MM.1S (cell line): ENCODE measurements around the gene GGPS1.

Source experiments
- DNase-seq: peaks from one replicate; pipeline ENCODE4 v3.0.0-alpha.2; 2015
- H2AFZ ChIP-seq: fragments of 300-600 bp; sonication (generic); 2 replicates; pipeline ENCODE4 v1.6.0; 2016; ENCODE audit warnings: antibody characterized with exemption, low read length
- H3F3A ChIP-seq: fragments of 300-600 bp; sonication (generic); 2 replicates; pipeline ENCODE4 v1.6.1; 2016; ENCODE audit warnings: mild to moderate bottlenecking, antibody characterized with exemption, low read length, moderate library complexity, mixed read lengths; ENCODE audit not compliant: insufficient read depth
- H3K27ac ChIP-seq: fragments of 300-600 bp; sonication (generic); 2 replicates; pipeline ENCODE4 v1.5.1; 2016; ENCODE audit warnings: mild to moderate bottlenecking, low read length
- H3K27me3 ChIP-seq: fragments of 300-600 bp; sonication (generic); replicated peaks from 2 replicates; pipeline ENCODE4 v1.6.0; 2016; ENCODE audit warnings: low read length; ENCODE audit not compliant: insufficient read depth
- H3K36me3 ChIP-seq: fragments of 300-600 bp; sonication (generic); replicated peaks from 2 replicates; pipeline ENCODE4 v1.6.1; 2016; ENCODE audit warnings: mild to moderate bottlenecking, low read length, mixed read lengths; ENCODE audit not compliant: insufficient read depth
- H3K4me1 ChIP-seq: fragments of 300-600 bp; sonication (generic); 2 replicates; pipeline ENCODE4 v1.6.1; 2016; ENCODE audit warnings: low read length, mixed read lengths
- H3K4me2 ChIP-seq: fragments of 300-600 bp; sonication (generic); 2 replicates; pipeline ENCODE4 v1.6.0; 2016; ENCODE audit warnings: low read depth, low read length
- H3K4me3 ChIP-seq: fragments of 300-600 bp; sonication (generic); 2 replicates; pipeline ENCODE4 v1.5.1; 2016; ENCODE audit warnings: low read length, mixed read lengths
- H3K79me2 ChIP-seq: fragments of 300-600 bp; sonication (generic); 2 replicates; pipeline ENCODE4 v1.6.1; 2016; ENCODE audit warnings: mixed run types, low read length, mixed read lengths
- H3K9ac ChIP-seq: fragments of 300-600 bp; sonication (generic); 2 replicates; pipeline ENCODE4 v1.6.1; 2016; ENCODE audit warnings: low read length, mixed read lengths
- H3K9me2 ChIP-seq: fragments of 300-600 bp; sonication (generic); replicated peaks from 2 replicates; pipeline ENCODE4 v1.6.1; 2016; ENCODE audit warnings: mild to moderate bottlenecking, low read length, mixed read lengths; ENCODE audit not compliant: insufficient read depth
- H3K9me3 ChIP-seq: fragments of 300-600 bp; sonication (generic); replicated peaks from 2 replicates; pipeline ENCODE4 v1.6.1; 2016; ENCODE audit warnings: mild to moderate bottlenecking, low read length, mixed read lengths; ENCODE audit not compliant: insufficient read depth
- H4K20me1 ChIP-seq: fragments of 300-600 bp; sonication (generic); 2 replicates; pipeline ENCODE4 v1.6.1; 2016; ENCODE audit warnings: mild to moderate bottlenecking, low read length, moderate library complexity, mixed read lengths; ENCODE audit not compliant: insufficient read depth
- EZH2 ChIP-seq: fragments of 300-600 bp; sonication (generic); optimal IDR thresholded peaks from 2 replicates; pipeline ENCODE3; 2017; ENCODE audit warnings: low read depth, mild to moderate bottlenecking, antibody characterized with exemption, low read length, mixed read lengths
- EZH2phosphoT487 ChIP-seq: fragments of 300-600 bp; sonication (generic); IDR thresholded peaks from 2 replicates; pipeline ENCODE4 v1.6.1; 2018; ENCODE audit warnings: antibody characterized with exemption, low read length
- TF ChIP-seq, protein P1 (sequence below): fragments of 300-600 bp; sonication (generic); IDR thresholded peaks from 2 replicates; pipeline ENCODE4 v1.5.1; 2016; ENCODE audit warnings: antibody characterized with exemption, low read length, mixed read lengths

The GGPS1 gene

DNA sequence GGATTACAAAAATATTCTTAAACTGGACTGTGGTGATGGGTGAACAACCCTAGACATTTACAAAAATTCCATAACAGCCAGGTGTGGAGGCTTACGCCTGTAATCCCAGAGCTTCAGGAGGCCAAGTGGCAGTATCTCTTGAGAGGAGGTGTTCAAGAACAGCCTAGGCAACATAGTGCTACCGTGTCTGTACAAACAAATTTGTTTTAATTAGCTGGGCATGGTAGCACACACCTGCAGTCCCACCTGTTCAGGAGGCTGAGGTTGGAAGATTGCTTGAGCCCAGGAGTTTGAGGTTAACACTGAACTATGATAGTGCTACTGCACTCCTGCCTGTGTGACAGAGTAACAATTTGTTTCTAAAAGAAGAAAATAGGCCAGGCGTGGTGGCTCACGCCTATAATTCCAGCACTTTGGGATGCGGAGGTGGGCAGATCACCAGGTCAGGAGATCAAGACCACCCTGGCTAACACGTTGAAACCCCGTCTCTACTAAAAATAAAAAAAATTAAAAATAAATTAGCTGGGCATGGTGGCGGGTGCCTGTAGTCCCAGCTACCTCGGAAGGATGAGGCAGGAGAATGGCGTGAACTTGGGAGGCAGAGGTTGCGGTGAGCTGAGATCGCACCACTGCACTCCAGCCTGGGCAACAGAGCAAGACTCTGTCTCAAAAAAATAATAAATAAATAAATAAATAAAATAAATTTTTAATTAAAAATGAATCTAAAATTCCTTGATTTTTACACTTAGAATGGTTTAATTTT lies 37.4 kb upstream of the GGPS1 start:
- H3K79me2 ChIP-seq: peaks cover 97% of the 10 kb centered on the region
- peaks cover 27% of the 10 kb centered on the region for H4K20me1 ChIP-seq
- no peak for DNase-seq

DNA sequence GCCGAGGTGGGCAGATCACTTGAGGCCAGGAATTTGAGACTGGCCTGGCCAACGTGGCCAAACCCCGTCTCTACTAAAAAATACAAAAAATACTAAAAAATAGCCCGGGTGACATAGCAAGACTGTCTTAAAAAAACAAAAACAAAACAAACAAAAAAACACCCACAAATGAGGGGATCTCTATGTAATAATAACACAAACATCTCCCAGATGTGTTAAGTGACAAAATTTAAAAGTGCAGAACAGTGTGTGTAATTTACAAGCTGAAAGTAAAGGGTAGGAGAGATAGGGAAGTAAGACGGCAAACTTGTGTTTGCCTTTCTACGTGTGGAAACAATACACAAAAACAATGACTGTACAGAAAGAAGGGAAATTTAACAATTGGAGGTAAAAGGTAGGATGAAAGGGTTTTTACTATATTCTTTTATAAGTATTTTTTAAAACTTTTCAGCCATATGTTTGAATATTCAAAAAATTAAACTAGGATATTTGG lies 36.7 kb upstream of the GGPS1 start:
- H3K27ac ChIP-seq: no peak overlapping the region
- peaks cover 23% of the 10 kb centered on the region for H4K20me1 ChIP-seq

More for the DNA sequence above, 37.4 kb upstream of the GGPS1 start:
- H3K4me2 ChIP-seq: no peak overlapping the region
- H2AFZ ChIP-seq: no peak overlapping the region
- H3F3A ChIP-seq: no peaks in the 10 kb centered on the region
- no peak overlapping the region for H3K27ac ChIP-seq
- H3K4me1 ChIP-seq: no peaks in the 10 kb centered on the region
- no peaks in the 10 kb centered on the region for H3K27me3 ChIP-seq
- no peaks in the 10 kb centered on the region for H3K9me3 ChIP-seq
- H3K9ac ChIP-seq: no peak overlapping the region
- TF ChIP-seq EZH2 (no peak), EZH2phosphoT487 (no peak)
- TF ChIP-seq, protein P1, sequence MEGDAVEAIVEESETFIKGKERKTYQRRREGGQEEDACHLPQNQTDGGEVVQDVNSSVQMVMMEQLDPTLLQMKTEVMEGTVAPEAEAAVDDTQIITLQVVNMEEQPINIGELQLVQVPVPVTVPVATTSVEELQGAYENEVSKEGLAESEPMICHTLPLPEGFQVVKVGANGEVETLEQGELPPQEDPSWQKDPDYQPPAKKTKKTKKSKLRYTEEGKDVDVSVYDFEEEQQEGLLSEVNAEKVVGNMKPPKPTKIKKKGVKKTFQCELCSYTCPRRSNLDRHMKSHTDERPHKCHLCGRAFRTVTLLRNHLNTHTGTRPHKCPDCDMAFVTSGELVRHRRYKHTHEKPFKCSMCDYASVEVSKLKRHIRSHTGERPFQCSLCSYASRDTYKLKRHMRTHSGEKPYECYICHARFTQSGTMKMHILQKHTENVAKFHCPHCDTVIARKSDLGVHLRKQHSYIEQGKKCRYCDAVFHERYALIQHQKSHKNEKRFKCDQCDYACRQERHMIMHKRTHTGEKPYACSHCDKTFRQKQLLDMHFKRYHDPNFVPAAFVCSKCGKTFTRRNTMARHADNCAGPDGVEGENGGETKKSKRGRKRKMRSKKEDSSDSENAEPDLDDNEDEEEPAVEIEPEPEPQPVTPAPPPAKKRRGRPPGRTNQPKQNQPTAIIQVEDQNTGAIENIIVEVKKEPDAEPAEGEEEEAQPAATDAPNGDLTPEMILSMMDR: no peak
- no peaks in the 10 kb centered on the region for H3K36me3 ChIP-seq
- no peak overlapping the region for H3K4me3 ChIP-seq
- H3K9me2 ChIP-seq: no peaks in the 10 kb centered on the region

DNA sequence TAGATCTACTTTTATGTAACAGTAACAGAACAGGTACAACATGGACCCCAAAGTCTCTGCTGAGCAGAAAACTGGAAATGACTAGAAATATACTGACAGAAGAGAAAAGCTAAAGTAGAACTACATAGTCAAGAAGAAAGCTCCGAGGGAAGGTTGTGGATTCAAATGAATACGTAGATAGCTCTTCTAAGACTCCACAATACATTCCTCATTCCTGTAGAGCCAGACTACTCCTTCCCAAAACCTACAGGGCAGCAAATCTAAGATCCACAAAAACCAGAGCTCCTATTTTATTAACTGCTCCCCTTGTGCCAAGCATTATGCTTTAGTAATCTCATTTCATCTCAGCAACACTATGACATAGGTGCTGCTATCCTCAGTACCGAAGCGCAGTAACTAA lies 35.6 kb upstream of the GGPS1 start:
- Histone ChIP-seq H3F3A (no peaks in the 10 kb centered on the region), H3K4me2 (no peak overlapping the region), H2AFZ (no peak overlapping the region), H4K20me1 (peaks cover 28% of the 10 kb centered on the region), H3K27ac (no peak overlapping the region), H3K9me3 (no peaks in the 10 kb centered on the region), H3K36me3 (no peaks in the 10 kb centered on the region), H3K9ac (no peak overlapping the region), H3K9me2 (no peaks in the 10 kb centered on the region), H3K79me2 (peaks cover 97% of the 10 kb centered on the region), H3K4me3 (no peak overlapping the region), H3K4me1 (peaks cover 4% of the 10 kb centered on the region; the same call in 1 of the 2 replicates), H3K27me3 (no peaks in the 10 kb centered on the region)
- TF ChIP-seq EZH2: no peak
- TF ChIP-seq, protein P1: no peak
- DNase-seq: no peak

More for the DNA sequence above, 36.7 kb upstream of the GGPS1 start:
- H3K9ac ChIP-seq: no peak overlapping the region
- H3K9me2 ChIP-seq: no peaks in the 10 kb centered on the region
- no peaks in the 10 kb centered on the region for H3F3A ChIP-seq
- peaks cover 97% of the 10 kb centered on the region for H3K79me2 ChIP-seq
- no peaks in the 10 kb centered on the region for H3K9me3 ChIP-seq
- no peak overlapping the region for H2AFZ ChIP-seq
- no peaks in the 10 kb centered on the region for H3K27me3 ChIP-seq
- H3K4me2 ChIP-seq: no peak overlapping the region
- H3K4me1 ChIP-seq: no peaks in the 10 kb centered on the region
- TF ChIP-seq, protein P1: no peak
- TF ChIP-seq EZH2: no peak
- no peak for TF ChIP-seq EZH2phosphoT487
- H3K36me3 ChIP-seq: no peaks in the 10 kb centered on the region
- H3K4me3 ChIP-seq: no peak overlapping the region
- no peak for DNase-seq
